NCI-H510A (cell line): ENCODE data around the gene CDH12.
"Not testable (repeated sequence)": the region's sequence is repeated elsewhere in the genome, so short reads cannot be mapped to it uniquely, and the experiment has no call there.

ENCODE experiments used
- DNase-seq: peaks from one replicate; lab custom pipeline; 2025; lab: John Stamatoyannopoulos, UW

The CDH12 gene

DNA sequence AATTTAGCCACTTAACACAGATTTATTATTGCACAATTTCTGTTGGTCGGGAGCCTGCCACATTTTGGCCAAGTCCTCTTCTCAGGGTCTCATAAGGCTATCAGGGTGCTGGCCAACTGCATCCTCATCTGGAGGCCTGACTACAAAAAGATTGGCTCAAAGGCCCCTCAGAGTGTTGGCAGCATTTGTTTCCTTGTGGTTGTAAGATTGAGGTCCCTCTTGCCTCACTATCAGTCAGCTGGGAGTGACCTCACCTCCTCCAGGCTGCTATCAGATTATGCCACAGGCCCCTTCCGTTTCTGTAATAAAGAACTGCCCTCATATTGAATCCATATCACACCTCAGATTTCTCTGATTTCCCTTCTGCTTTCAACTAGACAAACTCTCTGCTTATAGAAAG is 698.4 kb downstream of the CDH12 start:
- DNase-seq: not testable (repeated sequence)

DNA sequence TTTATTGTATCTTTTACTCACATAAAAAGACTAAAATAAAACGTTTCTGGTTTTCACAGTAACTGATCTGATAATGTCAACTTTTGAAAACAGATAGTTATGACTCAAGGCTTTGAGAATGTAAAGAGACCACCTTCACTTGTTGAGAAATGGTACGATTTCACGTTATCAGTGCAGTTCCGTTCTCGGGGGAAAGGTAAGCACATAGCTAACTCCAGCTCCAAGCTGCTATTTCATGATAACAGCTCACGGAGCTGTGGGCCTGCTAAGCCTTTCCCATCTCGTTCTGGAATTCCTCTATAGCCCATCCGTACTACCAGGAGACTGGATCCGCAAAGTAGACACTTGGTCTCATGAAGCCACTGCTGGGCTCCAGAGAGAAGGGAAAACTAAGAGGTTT is 701.3 kb downstream of the CDH12 start:
- not testable (repeated sequence) for DNase-seq

DNA sequence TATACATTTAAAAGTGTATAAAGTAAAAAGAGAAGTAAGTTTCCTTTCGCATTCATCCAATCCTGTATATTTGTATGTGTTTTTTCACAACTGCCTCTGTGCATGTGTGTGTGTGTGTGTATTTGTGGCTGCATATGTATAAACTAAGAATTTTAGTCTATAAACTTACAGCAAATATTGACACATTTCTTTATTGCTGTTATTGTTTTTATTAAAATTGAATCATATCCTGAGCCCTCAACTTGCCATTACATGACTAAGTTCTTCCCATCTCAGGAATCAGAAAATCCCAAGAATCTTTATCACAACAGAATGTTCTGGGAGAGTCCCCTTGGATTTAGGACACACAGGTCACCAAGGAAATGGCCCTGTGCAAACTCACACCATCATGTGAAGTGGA is 712.7 kb downstream of the CDH12 start:
- DNase-seq: not testable (repeated sequence)

DNA sequence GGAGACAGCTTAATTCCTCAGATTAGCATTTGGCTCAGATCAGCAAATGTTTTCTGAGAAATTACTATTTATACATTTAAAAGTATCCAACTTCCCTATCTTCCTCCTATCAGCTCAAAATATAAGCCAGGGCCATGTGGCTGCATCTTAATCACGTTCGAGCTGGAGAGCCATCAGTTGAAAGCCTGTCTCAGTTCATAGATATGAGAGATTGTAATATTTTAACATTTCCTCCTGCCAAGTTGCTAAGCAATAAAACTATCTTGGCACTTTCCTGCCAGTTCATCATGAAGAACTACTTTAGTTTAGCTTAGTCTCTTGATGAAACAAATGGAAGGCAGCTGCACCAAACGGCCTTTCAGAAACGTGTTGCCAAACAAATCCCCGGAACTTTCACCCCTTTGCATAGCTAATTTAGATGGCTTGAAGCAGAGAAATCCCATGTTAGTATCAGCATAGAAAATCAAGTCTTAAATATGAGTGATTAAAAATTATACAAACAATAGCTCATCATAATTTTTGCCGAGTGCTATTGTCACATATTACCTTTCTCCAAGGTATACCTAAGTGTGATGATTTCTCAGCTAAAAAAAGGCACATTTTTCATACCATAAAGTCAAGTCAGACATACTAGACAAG is 713.4 kb downstream of the CDH12 start:
- DNase-seq: not testable (repeated sequence)

GRCh38 chr5:22111320-22111719 is 741.8 kb downstream of the CDH12 start:
- no peak for DNase-seq

DNA sequence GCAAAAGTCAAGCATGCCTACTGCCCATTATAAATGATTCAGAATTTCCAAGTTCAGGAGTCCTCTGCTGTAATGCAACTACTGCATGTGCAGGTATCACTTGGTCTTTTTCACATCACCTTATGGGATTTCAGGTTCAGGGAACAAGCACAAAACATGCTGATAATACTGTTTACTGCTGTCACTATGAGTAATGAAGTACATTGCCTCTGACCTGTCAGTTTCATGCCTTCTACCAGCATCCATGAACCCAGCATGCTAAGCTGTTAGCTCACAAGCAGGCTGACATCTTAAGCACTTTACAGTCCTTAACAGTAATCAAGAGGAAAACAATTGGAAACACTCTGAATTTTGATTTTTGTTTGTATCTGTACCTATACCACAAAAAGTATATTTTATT is 743.8 kb downstream of the CDH12 start:
- no peak for DNase-seq

GRCh38 chr5:22108545-22108944 is 744.6 kb downstream of the CDH12 start:
- DNase-seq: no peak

DNA sequence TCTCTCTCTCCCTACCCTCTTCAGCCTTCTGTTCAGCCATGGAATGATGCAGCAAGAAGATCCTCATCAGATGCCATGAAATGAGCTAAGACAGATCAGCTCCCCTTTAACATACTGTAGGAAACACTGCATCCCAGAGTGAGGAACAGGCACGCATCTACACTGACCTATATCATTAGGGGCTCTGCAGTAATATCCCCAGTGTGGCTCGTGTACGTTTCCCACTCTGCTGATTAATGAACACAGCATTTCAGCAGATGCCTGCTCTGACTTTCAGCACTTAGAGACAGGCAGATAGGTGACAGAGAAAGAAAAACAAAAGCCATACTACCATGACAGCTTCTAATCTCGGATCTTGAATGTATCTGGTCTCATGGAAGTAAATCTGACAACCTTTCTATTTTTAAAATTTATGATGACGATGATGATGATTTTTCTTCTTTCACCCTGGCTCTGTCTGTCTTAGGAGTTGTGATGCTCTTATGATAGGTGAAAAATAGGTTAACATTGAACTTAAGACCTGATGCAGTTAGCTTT is 750.3 kb downstream of the CDH12 start:
- no peak for DNase-seq

- DNase-seq: no peak
These were observed 764.6 kb downstream of the CDH12 start for GRCh38 chr5:22088517-22088916.

DNA sequence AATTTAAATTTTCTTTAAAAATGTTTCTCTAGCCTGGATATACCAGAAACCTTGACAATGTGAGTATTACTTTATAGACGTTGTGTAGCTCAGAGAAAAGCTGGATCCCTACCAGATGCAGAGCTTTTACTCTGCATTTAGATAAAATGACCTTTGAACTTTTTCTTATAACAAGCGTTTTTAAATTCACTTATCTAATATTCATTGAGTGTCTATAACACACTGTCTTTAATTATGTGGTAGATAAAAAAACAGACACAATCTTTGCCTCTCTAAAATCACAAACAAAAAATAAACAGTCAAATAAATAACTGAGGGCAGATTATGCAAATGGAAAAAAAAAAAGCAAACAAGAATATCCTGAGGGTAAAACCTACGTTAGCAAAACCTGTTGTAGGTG is 773.6 kb downstream of the CDH12 start:
- no peak for DNase-seq

GRCh38 chr5:22079002-22079401 is 774.1 kb downstream of the CDH12 start:
- no peak for DNase-seq

DNA sequence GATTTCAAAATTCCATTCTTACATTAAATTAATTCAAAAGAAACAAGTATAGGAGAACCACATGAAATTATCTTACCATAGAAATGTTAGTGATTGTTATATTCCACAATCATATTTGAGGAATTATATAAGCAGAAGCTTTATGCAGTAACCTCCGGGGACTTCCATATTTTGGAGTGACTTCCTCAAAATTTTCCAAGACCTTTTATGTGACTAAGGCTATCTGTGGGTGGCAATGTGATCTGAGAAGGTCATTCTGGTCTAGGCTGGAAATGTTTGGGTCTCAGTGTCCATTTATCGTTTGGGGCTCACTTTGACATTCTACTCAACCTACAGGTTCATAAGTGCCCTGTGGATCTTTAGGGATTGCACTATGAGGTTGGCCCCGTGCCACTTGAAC is 776.6 kb downstream of the CDH12 start:
- no peak for DNase-seq

DNA sequence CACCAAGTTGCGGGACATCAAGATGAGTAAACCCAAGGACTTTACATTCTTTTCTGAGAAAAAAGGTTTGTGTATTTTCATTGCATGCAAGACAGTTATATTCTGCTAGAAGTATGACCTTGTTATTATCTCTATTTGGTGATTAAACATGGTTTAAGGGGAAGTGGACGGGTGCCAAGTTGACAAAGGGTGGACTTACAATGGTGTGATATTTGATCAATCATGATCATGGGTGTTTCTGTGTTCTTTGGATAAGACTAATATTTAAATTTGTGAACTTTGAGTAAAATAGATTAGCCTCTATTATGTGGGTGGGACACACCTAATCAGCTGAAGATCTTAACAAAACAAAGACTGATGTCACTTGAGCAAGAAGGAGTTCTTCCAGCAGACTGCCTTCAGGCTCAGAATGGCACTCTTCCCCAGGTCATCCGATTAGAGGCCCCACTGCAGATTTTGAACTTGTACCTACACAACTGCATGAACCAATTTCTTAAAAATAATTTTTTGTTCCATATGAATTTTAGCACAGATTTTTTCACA is 782.9 kb downstream of the CDH12 start:
- DNase-seq: no peak

DNA sequence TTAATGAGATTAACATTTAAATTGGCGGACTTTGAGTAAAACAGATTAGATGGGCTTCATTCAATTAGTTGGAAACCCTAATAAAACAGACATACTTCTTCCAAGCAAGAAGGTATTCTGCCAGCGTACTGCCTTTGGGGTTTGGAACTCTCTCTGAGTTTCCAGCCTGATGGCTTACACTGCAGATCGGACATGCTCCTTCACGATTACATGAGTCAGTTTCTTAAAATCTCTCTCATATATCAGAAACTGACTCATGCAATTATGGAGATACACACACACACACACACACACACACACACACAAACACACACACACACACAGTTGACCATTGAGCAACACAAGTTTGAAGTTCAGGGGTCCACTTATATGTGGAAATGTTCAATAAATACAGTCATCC is 789.4 kb downstream of the CDH12 start:
- no peak for DNase-seq

DNA sequence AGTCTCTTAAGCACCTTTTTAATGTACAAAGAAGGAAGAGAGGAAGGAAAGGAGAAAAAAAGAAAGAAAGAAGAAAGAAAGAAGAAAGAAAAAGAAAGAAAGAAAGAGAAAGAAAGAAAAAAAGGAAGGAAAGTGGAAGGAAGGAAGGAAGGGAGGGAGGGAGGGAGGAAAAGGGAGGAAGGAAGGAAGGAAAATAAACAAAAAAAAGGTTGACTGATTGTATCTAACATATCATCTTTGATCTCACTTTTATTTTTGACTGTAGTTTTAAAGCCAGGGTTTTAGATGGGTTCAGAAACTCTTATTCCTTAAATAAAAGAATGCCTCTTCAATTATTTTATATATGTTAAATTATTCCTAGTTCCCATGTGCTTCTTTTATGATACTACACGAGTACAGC is 794.5 kb downstream of the CDH12 start:
- no peak for DNase-seq

DNA sequence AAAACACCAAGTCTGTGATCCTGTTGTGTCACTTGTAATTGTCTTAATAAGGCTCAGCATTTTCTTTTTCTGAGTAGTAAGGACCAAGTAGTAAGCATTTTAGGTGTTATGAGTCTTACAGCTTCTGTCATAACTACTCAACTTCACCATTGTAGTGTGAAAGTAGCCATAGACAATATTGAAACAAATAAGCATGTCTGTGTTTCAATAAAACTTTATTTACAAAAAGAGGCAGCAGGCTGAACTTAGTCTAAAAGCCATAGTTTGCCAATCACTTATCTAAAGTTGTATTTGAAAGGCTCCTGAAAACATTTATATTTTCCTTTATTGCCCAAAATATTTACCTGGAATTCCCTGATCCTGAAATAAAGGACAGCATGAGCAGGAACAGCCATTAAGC is 796.1 kb downstream of the CDH12 start:
- DNase-seq: no peak

GRCh38 chr5:22056601-22057000 is 796.5 kb downstream of the CDH12 start:
- DNase-seq: no peak

GRCh38 chr5:22053195-22053594 is 799.9 kb downstream of the CDH12 start:
- no peak for DNase-seq

DNA sequence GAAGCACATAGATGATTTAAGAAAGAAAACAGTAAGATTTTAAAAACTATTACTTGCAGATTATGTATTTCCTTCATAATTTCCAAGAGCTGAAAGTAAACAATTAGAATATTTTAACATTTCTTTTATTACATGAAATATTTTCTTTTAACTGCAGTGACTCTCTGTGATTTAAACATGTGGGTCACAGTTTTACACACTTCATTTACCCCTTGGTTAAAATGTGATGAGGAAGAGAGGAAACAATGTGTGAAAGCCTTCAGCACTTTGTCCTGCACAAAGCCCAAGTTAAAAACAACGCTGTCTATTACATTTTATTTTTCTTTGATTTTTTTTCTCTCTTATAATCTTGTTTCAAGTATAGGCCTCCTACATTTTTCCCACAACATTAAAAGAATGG is 801.3 kb downstream of the CDH12 start:
- no peak for DNase-seq

GRCh38 chr5:22050931-22051330 is 802.2 kb downstream of the CDH12 start:
- no peak for DNase-seq

DNA sequence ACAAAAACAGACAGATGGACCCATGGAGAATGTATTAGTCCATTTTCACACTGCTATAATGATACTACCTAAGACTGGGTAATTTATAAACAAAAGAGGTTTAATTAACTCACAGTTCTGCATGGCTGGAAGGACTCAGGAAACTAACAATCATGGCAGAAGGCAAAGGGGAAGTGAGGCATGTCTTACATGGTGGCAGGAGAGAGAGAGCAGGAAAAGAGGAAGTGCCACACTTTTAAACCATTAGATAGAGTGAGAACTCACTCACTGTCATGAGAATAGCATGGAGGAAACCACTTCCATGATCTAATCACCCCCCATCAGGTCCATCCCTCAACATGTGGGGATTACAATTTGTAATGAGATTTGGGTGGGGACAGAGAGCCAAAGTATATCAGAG is 808.9 kb downstream of the CDH12 start:
- no peak for DNase-seq

- DNase-seq: no peak
These were observed 817.1 kb downstream of the CDH12 start for GRCh38 chr5:22036061-22036460.

DNA sequence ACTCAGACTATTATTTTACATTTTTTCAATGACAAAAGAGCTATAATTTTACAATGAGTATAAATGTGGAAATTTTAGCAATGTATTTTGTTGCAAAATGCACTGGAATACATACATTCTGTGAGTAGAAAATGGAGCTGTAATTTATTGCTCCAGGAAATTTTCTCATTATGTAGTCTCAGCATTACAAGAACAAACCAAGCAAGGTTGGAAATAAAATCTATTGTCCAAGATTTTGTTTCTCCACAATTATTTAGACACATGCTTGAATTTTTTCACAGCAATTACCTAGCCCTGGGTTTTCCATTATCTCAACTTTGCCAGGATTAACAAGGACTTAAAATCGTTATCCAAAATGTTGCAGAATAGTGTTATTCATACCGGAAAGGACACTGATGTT is 820.1 kb downstream of the CDH12 start:
- no peak for DNase-seq

GRCh38 chr5:22023784-22024183 is 829.4 kb downstream of the CDH12 start:
- no peak for DNase-seq
